ENCODE measurements around the gene ASIC2.

The ASIC2 gene

DNA sequence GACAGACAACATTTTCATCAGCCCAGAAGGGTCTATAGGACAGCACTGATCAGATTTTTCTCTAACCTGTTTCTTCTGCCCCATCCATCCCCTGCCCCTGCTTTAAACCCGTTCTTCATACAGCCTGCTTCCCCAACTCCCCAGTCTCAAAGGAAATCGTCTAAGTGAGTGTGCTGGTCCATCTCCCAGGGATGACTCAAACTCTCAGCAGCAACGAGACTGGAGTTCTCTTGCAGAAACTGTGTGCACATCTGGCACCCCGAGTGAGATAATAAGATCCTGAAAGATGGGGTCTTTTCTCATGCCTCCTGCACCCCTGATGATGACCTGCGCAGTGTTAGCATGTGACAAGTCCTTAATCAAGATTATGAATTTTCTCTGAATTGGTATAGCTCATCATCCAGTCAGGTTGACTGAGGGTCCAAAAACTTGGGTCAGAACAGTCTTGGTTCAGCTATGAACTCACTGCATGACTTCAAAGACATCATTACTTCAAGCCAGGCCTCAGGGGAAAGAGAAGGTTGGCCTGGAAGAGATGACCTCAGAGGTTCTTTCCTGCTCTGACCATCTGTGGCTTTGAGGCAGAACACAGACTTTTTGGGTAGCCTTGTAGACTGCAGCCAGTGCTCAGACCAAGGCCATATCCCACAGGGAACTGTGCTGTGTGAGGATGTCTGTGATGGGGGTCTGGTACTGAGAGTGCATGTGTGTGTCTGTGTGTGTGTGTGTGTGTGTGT is 183.6 kb downstream of the ASIC2 start:
- DNase-seq, result no peak

DNA sequence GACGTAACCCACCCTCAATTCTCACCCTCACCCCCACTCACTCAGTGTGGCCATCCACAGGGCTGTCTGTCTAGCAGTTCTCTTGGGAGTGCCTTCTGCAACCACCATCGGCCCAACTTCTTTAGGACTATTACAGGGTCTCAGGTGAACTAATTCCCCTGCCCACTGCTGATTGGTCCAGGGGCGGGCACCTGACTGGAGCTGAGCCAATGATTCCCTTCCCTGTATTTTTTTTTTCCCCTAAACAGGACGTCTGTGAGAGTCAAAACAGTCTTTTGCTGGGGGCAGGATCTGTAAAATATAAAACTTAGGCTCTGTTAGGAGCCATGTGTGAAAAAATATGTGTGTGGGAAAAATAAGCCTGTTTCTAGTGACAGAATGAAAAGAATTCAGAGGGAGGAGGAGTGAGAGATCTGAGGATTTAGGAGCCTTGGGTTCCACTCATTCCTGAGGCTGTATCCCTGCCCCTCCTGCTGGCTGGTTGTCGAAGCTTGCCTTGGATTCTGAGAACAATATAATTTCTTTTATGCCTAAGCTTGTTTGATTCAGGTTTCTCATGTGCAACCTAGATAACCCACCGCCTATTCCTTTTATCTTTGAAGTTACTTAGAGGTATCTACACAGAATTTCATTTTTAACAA is 186.4 kb downstream of the ASIC2 start:
- DNase-seq, result no peak

- DNase-seq, result no peak
Observed at GRCh38 chr17:33105911-33106310, 187.2 kb downstream of the ASIC2 start.

- no peak for DNase-seq
Observed at GRCh38 chr17:33099906-33100305, 193.2 kb downstream of the ASIC2 start.

GRCh38 chr17:33099252-33099651 is 193.8 kb downstream of the ASIC2 start:
- DNase-seq, result no peak

GRCh38 chr17:33097411-33097810 is 195.7 kb downstream of the ASIC2 start:
- DNase-seq, result no peak

DNA sequence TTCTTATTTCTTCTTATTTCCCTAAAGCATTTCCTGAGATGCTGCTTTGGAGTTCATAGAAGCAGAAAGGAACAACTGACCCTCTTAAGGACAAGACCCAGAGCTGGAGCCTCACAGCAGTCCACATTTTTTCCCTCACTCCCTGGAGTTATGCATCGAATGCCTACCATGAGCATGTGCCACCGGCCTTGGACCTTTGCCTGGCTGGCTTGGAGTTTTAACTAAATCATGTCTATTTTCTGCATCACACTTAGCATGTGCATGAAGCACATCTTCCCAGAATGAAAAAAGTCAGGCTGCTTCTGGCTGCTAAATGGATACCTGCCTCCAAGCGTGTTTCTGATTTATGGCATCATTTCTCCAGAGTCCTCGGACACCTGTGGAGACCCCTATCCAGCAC is 196.9 kb downstream of the ASIC2 start:
- no peak for DNase-seq

DNA sequence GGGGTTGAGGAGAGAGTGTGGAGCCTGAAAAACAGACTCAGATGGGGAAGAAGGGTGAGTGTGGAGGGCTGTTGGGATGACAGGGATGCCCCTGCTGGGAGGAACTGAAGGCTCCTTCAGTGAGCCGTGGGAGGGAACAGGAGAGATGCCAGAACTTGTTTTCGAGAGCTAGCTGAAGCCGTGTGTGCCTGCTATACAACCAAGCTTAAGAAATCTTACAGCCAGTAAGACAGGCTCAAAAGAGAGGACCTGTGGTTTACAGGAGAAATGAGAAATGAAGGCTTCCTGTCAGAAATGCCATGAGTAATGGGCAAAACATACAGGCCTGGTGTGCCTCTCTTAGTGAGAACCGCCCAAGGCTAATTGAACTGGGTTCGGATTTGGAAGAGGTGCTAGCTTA is 201.8 kb downstream of the ASIC2 start:
- no peak for DNase-seq

- no peak for DNase-seq
Observed at GRCh38 chr17:33090806-33091205, 202.3 kb downstream of the ASIC2 start.

DNA sequence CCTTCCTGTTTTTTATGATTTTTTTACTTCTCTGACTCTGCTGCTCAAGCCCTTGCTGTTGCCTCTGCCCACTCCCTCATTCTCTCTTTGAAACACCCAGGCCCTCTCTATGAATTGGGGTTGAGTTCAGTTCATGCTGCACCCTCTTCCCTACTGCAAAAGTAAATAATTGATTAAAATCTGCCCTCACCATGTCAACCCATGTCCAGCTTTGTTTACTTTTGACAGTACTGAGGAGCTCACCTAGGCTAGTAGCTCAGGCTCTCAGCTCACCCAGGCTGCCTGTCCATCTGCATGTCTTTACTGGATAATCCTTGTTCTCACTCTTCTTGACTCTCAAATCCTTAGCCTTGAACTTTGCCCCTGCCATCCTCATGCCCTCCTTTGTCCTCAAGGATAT is 206.2 kb downstream of the ASIC2 start:
- no peak for DNase-seq

DNA sequence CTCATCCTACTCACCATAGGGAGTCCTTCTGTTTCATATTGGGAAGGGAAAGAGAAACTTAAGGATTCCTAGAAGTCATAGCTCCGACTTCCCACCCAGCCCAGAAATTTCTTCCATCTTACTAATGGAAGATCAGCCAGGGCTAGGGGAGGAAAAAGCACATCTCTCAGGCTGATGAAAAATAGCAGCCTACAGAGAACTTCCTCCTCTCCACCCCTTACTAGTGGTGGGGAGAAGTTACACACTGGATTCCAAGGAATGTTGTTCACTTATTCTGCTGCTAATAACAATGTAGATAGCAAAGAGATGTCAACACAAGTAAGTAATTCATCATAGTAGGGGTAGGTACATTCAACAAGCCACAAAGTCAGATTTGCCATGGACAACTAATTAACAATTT is 207.1 kb downstream of the ASIC2 start:
- no peak for DNase-seq

DNA sequence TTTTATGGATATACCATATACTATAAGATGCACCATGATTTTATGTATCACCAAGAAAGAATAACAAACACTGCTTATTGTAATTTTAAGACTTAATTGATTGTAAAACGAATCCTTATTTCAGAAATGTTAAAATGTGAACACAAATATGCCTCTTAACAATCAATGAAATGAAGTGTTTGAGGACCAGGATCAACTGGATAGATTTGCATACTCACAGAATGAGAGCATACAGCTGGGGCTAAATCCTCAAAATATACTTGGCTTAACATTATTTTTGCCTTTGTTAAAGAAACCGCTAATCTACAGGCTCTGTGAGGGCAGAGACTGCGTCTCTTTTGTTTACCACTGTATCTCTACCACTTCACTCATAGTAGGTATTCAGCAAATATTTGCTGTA is 207.8 kb downstream of the ASIC2 start:
- DNase-seq, result no peak

DNA sequence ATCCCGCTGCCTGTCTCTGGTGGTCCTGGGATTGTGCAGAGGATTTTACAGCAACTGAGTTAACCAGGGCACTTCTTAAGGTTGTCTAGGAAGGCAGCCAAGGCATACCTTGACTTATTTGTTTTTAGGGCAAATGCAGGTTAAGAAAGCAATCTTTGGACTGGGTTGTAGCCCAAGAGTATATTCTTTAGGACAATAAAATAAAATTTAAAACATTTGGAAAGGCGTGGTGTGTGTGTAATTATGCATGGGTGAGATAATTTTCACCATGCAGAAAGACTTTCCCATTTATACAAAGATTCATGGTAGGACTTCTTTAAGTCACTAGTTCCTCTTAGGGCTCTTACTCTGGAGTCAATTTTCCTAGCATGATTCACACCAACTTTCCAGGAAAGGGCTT is 208.3 kb downstream of the ASIC2 start:
- DNase-seq, result no peak

- no peak for DNase-seq
Observed at GRCh38 chr17:33082529-33083173, 210.4 kb downstream of the ASIC2 start.

GRCh38 chr17:33080091-33080490 is 213.0 kb downstream of the ASIC2 start:
- no peak for DNase-seq

GRCh38 chr17:33079201-33079600 is 213.9 kb downstream of the ASIC2 start:
- DNase-seq, result no peak

DNA sequence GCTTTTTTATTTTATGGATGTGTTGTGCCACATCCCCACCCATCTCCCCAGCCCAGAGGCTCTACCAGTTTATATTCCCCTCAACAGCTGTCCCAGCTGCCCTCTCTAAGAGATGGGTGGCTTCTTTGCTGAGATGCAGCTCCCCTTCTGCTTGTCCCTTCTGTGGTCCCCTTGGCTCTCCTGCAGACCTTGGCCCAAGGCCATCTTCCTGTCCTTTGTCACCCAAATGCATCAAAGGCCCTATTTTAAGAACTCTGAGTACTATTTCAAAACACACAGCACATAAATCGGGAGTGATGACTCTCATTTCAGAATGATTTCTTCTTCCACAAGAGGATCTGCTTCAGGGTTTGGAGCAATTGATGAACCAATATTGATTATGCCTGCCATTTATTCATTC is 216.1 kb downstream of the ASIC2 start:
- no peak for DNase-seq

DNA sequence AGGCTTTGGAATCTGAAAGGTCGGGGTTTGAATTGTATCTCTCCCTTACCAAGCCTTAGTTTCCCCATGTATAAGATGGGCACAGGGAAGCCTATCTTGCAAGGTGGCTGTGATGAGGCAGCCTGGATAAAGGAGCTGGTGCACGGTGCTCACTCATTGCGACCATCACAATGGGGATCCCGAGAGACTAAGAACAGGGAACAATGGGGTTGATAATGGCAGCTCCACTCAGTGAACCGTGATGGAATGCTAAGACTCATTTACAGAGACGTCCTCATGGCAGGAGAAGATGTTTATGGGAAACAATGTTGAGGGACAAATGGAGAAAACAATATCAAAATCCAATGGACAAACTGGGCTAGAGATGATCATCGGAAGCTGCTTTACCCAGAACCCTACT is 219.7 kb downstream of the ASIC2 start:
- DNase-seq, result no peak

DNA sequence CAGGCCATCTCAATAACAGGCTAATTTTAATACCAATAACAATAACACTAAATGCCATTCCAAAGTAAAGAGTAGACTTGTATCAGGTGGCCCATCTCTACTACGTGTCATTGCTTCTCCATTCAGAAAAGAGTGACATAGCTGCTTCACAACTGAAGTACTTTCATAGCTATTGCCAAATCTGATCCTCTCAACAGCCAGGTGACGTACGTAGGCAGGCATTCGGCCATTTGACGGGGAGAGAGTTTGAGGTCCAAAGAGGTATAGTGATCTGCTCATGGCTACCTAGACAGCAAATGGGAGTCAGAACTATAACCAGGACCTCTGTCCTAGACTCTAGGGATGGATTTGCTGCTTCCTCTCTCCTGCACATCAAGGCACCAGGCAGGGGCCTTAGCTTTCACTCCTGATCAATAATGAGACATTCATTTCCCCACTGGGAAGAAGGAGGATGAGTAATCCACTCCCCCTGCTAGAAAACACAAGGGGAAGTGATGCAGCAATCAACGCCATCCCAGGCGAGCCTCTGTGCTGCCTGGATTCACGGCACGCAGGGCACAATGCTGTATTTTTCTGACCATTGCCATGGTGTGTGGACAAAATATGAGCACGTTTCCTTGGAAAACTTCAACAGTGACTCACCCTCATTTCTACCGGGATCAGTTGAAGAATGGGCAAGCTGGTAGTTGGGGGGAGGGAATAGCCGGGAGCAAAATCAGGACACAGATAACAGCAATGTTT is 220.5 kb downstream of the ASIC2 start:
- no peak for DNase-seq

- no peak for DNase-seq
Observed at GRCh38 chr17:33071656-33072055, 221.4 kb downstream of the ASIC2 start.

DNA sequence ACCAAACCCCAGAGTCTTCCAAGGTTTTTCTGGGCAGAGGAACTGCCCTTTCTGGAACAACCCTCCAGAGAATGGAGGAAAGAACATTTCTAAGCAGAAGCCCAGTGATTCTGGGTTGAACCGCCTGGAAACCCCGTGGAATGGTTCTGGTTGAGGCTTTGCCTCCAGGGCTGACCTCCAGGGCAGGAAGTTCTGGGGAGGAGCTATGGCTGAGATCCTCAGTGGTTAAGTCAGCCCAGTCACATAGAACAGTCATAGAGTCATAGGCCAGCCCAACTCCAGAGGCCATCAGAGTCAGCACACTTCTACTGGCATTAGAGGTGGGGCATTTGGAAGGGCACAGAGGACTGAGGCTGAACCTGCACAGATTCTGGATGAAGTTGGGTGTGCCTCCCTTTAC is 235.5 kb downstream of the ASIC2 start:
- DNase-seq, result no peak

DNA sequence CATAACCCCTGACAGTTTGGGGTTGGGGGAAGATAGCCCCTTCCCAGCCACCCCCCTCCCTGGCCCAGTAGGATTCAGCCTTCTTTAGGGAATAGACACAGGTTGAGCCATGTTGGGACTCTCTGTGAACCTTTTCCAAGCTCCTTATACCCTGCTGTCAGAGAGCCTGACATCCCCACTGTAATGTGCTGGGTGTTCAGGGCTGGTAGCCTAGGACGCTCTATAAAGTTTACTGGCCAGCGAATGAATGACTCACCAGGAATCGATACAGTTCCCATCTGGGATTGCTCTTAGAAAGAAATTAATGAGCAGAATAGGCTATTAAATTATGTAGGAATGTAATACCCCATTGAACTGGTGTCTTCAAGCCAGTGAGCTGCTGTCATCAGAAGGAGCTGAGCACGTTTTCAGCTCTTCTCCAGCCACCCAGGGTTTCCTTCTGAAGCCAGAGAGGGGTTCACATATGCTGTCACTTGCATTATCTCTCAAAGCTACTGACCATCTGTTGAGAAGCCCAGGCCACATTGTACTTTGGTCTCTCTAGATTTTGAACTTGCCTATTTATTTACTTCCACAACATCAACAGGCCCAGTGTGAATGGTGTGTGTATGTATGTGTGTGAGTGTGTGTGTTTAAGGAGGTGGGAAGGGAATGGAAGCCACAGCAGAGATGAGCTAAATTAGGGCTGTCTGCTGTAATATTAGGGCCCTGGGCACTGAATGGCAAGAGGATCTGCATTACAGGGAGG is 236.5 kb downstream of the ASIC2 start:
- no peak for DNase-seq

GRCh38 chr17:33055746-33056145 is 237.3 kb downstream of the ASIC2 start:
- no peak for DNase-seq

Data from activated naive CD4-positive, alpha-beta T cell treated with Interleukin-2 at 50 U/mL for 16 hours (primary cell).